T1000 (cell line): ENCODE results near the gene KDM5C.
"Not testable (repeated sequence)": the region's sequence is repeated elsewhere in the genome, so short reads cannot be mapped to it uniquely, and the experiment has no call there.

ENCODE experiments used
- DNase-seq: peaks from one replicate; lab custom pipeline; 2025; ENCODE audit warnings: mixed read lengths; lab: John Stamatoyannopoulos, UW

Gene KDM5C

GRCh38 chrX:53190363-53190960 is 34.5 kb downstream of the KDM5C start:
- no peak for DNase-seq

DNA sequence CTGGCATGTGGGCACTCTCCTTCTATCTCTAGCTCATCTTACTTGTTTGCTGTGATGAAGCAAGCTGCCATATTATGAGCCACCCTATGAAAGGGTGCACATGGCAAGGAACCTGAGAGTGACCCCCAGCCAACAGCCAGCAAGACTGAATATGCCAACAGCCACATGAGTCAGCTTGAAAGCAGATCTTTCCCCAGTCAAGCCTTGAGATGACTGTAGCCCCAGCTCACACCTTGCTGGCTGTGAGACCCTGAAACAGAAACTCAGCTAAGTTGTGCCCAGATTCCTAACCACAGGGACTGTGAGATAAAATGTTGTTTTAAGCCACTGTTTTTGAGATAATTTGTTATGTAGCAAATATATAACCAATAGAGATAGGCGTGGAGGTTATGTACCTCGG is 36.2 kb downstream of the KDM5C start:
- no peak for DNase-seq

DNA sequence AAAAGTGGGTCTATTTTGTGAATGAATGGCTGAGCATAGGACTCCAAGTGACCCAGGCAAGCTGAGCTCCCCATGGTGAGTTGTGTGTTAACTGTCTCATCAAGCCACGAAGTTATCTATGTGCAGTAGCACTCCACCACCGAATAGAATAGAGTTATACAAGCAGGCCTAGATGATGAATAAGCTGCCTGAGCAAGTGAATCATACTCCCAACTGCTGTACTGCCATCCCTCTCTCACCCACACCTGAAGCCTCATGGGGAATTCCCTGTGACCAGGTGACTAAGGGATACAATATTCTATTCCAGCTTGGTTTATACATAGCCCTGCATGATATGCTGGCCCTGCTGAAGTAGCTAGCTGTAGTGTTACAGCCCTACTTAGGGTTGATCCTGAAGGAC is 38.7 kb downstream of the KDM5C start:
- no peak for DNase-seq

- no peak for DNase-seq
Measured at GRCh38 chrX:53184836-53185235, 40.2 kb downstream of the KDM5C start.

GRCh38 chrX:53171356-53171755 is 53.7 kb downstream of the KDM5C start:
- DNase-seq, result no peak

DNA sequence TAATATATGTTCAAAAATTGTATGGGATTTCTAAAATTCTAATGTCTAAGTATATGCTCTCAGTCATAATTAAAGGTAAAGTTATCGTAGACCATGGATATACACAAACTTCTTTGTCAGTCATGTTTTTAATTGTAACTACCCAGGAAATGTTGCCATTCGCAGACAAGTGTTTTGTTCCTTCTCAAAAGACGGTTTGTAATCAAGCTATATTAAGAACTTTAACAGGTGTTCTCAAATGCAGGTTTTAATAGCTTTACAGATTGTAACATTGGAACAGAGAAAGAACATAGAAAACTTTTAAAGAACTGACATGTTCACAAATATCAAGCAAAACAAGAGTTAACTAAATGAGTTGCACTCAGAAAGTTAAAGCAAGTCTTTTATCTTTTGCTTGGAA is 58.9 kb downstream of the KDM5C start:
- no peak for DNase-seq

- DNase-seq, result not testable (repeated sequence)
Measured at GRCh38 chrX:53164566-53164965, 60.4 kb downstream of the KDM5C start.

GRCh38 chrX:53163436-53163835 is 61.6 kb downstream of the KDM5C start:
- DNase-seq, result no peak

- DNase-seq, result no peak
Measured at GRCh38 chrX:53160297-53160983, 64.6 kb downstream of the KDM5C start.

DNA sequence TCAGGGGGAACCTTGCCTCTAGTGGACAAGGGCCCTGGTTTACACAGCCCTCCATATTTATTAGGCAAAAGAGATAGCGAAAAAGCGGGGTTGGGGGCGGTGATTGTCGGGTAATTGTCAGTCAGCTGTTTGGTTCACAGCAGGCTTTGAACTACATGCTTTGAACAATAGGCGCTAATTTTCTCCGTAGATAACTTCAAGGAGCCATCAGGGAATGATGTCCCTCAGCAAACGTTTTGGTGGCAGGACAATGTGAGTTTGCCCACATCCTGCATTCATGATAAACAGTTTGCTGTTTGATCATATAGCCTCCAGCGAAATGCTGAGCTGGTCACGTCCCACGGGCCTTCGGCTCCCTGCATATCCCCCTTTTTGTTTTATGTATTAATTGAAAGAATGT is 65.8 kb downstream of the KDM5C start:
- no peak for DNase-seq

GRCh38 chrX:53156207-53156596 is 68.8 kb downstream of the KDM5C start:
- DNase-seq, result no peak

- DNase-seq, result no peak
Measured at GRCh38 chrX:53155512-53156206, 69.3 kb downstream of the KDM5C start.

- no peak for DNase-seq
Measured at GRCh38 chrX:53153581-53153980, 71.4 kb downstream of the KDM5C start.
